AG10803 (cell line): Measurements from ENCODE around the gene MTA3.

Source experiments
- DNase-seq: peaks from one replicate; pipeline ENCODE4 v3.0.0; 2010; ENCODE audit warnings: low read depth
- H3K4me3 ChIP-seq: 2 replicates; pipeline ENCODE4 v1.5.1; 2011; ENCODE audit warnings: mild to moderate bottlenecking, low read length, control low read depth
- CTCF ChIP-seq: conservative IDR thresholded peaks from 2 replicates; pipeline ENCODE4 v1.5.1; 2011; ENCODE audit warnings: mild to moderate bottlenecking, low read length, control low read depth, inconsistent platforms

Gene MTA3

GRCh38 chr2:42545023-42545721 lies 23.3 kb upstream of the MTA3 start:
- DNase-seq, result no peak
- H3K4me3 ChIP-seq, result no peak overlapping the region
- TF ChIP-seq CTCF, result no peak

DNA sequence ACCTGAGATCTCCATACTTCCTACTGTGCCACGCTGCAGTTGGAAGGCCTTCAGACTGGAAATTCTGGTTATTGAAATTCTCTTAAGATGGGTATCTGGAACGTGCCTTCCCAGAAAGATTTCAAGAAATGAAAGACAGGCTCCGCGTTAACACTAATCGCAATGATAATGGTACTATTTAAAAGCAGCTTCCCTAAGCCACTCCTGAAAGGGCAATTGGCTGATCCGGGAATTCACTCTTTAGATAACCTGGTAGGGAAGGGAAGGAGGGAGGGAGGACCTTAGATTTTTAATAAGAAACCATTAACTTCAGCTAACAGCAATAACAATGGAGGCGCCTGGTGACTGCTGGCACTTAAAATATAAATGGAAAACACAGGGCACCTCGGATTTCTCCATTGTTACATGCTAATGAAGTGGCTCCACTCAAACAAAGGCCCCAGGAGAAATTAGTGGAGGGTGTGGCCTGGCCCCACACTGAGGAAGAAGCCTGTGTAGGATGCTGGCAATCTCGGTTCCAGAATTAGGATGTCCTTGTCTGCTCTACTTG lies 22.5 kb upstream of the MTA3 start:
- DNase-seq, result no peak
- no peak for TF ChIP-seq CTCF
- H3K4me3 ChIP-seq, result no peak overlapping the region

DNA sequence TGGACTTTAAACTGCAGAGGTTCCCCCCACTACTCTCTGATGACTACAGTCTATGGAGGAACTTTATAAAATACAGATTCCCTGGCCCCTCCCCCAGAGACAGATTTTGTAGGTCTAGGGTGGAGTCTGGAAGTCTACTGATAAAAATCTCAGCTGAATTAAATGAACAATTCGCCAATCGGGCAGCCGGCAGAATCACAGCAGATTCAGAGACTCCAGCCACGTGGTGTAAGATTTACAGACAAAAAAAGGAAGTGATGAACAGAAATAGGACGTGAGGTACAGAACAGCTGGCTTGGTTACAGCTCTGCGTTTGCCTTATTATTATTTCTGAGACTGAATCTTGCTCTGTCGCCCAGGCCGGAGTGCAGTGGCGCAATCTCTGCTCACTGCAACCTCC lies 21.4 kb upstream of the MTA3 start:
- TF ChIP-seq CTCF, result no peak
- DNase-seq, result no peak
- no peak overlapping the region for H3K4me3 ChIP-seq

GRCh38 chr2:42547446-42548295 lies 20.8 kb upstream of the MTA3 start:
- no peak for DNase-seq

DNA sequence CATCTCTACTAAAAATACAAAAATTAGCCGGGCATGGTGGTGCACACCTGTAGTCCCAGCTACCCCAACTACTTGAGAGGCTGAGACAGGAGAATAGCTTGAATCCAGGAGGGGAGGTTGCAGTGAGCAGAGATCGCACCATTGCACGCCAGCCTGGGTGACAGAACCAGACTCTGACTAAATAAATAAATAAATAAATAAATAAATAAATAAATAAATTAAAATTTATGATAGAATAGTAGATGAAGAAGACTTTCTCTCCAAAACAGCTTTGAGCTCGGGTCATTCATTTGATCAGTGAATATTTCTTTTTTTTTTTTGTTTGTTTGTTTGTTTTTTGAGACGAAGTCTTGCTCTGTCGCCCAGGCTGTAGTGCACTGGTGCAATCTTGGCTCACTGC lies 17.6 kb upstream of the MTA3 start:
- TF ChIP-seq CTCF, result no peak
- DNase-seq, result no peak
- no peak overlapping the region for H3K4me3 ChIP-seq

More at GRCh38 chr2:42547446-42548295, 20.8 kb upstream of the MTA3 start:
- H3K4me3 ChIP-seq, result no peak overlapping the region
- no peak for TF ChIP-seq CTCF

DNA sequence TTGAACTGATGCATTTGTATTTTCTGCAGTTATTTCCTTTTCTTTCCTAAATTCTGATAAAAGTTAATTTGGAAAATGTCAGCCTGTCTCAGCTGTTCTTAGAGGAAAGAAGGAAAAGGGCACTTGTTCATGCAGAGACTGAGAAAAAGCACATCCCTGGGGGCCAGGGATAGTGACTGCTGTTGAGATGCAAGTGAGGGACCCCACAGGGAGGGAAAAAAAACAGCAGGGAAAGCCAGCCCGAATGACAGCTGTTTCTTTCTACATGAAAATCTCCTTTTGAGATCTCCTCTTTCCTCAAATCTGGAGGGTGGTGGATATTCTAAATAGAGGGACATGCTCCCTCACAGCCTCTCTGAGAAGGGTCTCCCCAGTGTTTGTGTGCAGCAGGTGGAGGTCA lies 14.0 kb upstream of the MTA3 start:
- H3K4me3 ChIP-seq, result no peak overlapping the region
- no peak for DNase-seq
- no peak for TF ChIP-seq CTCF
